ENCODE data around the gene ZNF398. TPM values are rescaled to one million over a fixed set of nuclear protein-coding genes. Genes with fewer than 3 reads are reported as not detected.
A peak's percentile ranks its signal among the peaks of the same experiment; 100 is the strongest.

The ZNF398 gene
- total RNA-seq, 1 donor from 2014 or later: 9.9 TPM

- Histone ChIP-seq H3K27ac (peak overlapping the region; percentile 58), H3K36me3 (no peaks in the 10 kb centered on the region), H3K9me3 (ENCODE audit: low read depth) (no peaks in the 10 kb centered on the region), H3K9ac (no peak overlapping the region), H3K27me3 (no peaks in the 10 kb centered on the region), H3K4me3 (no peak overlapping the region), H3K4me1 (peaks cover 3% of the 10 kb centered on the region), H3F3A (ENCODE audit: low read depth) (no peaks in the 10 kb centered on the region), H3K4me2 (no peak overlapping the region), H2AFZ (replicated peaks) (no peak overlapping the region), H3K79me2 (ENCODE audit: low read depth) (no peaks in the 10 kb centered on the region), H4K20me1 (ENCODE audit: low read depth) (no peaks in the 10 kb centered on the region)
- DNase-seq (ENCODE audit: low spot score): peak; percentile 27
- Mint-ChIP-seq H3K9me3 (no peaks in the 10 kb centered on the region), H3K4me3 (no peak overlapping the region), H3K4me1 (no peaks in the 10 kb centered on the region), H3K27me3 (ENCODE audit: insufficient read depth, low read depth) (peaks cover 5% of the 10 kb centered on the region), H3K27ac (no peak overlapping the region), H3K36me3 (peaks cover 22% of the 10 kb centered on the region)
- TF ChIP-seq CTCF (IDR thresholded peaks at IDR 0.05): no peak
- TF ChIP-seq EZH2 (IDR thresholded peaks at IDR 0.05): no peak
These were observed 71.5 kb downstream of the ZNF398 start for GRCh38 chr7:149218469-149219420.

- no peaks in the 10 kb centered on the region for H3F3A ChIP-seq (ENCODE audit: low read depth)
- TF ChIP-seq EZH2phosphoT487 (IDR thresholded peaks at IDR 0.05) (no peak), CTCF (IDR thresholded peaks at IDR 0.05) (no peak), EZH2 (IDR thresholded peaks at IDR 0.05) (no peak)
These were observed 73.3 kb downstream of the ZNF398 start for GRCh38 chr7:149220534-149220933.

GRCh38 chr7:149223176-149223575 lies 75.9 kb downstream of the ZNF398 start:
- Mint-ChIP-seq H3K27me3 (ENCODE audit: insufficient read depth, low read depth) (peaks cover 7% of the 10 kb centered on the region), H3K27ac (no peak overlapping the region), H3K9me3 (no peaks in the 10 kb centered on the region), H3K4me1 (no peaks in the 10 kb centered on the region), H3K36me3 (peaks cover 15% of the 10 kb centered on the region), H3K4me3 (no peak overlapping the region)
- no peak overlapping the region for H3K4me2 ChIP-seq
- no peaks in the 10 kb centered on the region for H3F3A ChIP-seq (ENCODE audit: low read depth)
- H4K20me1 ChIP-seq (ENCODE audit: low read depth): no peaks in the 10 kb centered on the region
- DNase-seq (ENCODE audit: low spot score): no peak
- H2AFZ ChIP-seq (replicated peaks): no peak overlapping the region
- H3K9me3 ChIP-seq (ENCODE audit: low read depth): no peaks in the 10 kb centered on the region
- H3K36me3 ChIP-seq: no peaks in the 10 kb centered on the region
- no peak overlapping the region for H3K9ac ChIP-seq
- peaks cover 3% of the 10 kb centered on the region for H3K4me1 ChIP-seq
- H3K27me3 ChIP-seq: no peaks in the 10 kb centered on the region
- no peak overlapping the region for H3K4me3 ChIP-seq
- no peak overlapping the region for H3K27ac ChIP-seq
- no peak for TF ChIP-seq EZH2phosphoT487 (IDR thresholded peaks at IDR 0.05)
- no peak for TF ChIP-seq CTCF (IDR thresholded peaks at IDR 0.05)
- TF ChIP-seq EZH2 (IDR thresholded peaks at IDR 0.05): no peak
- H3K79me2 ChIP-seq (ENCODE audit: low read depth): no peaks in the 10 kb centered on the region

More at GRCh38 chr7:149220534-149220933, 73.3 kb downstream of the ZNF398 start:
- Histone ChIP-seq H3K4me1 (peaks cover 3% of the 10 kb centered on the region), H3K9ac (no peak overlapping the region), H3K4me3 (no peak overlapping the region), H3K4me2 (no peak overlapping the region), H3K27ac (no peak overlapping the region), H3K79me2 (ENCODE audit: low read depth) (no peaks in the 10 kb centered on the region), H3K9me3 (ENCODE audit: low read depth) (no peaks in the 10 kb centered on the region), H3K36me3 (no peaks in the 10 kb centered on the region), H2AFZ (replicated peaks) (no peak overlapping the region), H3K27me3 (no peaks in the 10 kb centered on the region), H4K20me1 (ENCODE audit: low read depth) (no peaks in the 10 kb centered on the region)
- DNase-seq (ENCODE audit: low spot score): no peak
- Mint-ChIP-seq H3K9me3 (no peaks in the 10 kb centered on the region), H3K27me3 (ENCODE audit: insufficient read depth, low read depth) (peaks cover 6% of the 10 kb centered on the region), H3K36me3 (peaks cover 20% of the 10 kb centered on the region), H3K4me3 (no peak overlapping the region), H3K4me1 (no peaks in the 10 kb centered on the region), H3K27ac (no peak overlapping the region)
